Measurements from ENCODE around the gene CLMP.

Gene CLMP

DNA sequence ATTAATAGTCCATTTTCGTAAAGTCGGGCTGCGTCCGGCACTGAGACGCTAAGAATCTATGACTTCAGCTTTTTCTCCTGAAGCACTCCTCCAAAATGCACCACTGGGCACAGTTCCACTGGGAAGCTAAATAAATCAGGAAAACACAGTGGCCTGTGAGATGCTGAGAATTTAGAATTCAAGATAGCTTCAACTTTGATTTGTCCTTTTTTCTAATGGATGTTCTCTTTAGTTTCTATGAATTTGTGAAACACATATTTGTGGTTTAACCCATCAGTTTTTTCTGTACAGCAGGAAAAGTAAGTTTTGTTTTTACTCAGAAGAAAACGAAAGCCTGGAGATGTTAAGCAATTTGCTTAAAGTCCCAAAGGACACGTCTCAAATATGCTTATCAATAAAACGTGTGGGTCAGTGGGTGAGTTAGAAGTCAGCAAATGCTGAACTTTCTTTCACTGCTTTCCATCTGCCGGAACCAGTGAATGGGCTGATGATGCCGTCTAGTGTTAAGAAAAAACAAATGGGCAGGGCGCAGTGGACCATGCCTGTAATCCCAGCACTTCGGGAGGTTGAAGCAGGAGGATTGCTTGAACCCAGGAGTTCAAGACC lies 40.7 kb upstream of the CLMP start:
- TF ChIP-seq CTCF (IDR thresholded peaks at IDR 0.05; ENCODE audit: low read length) = no peak
- no peak for TF ChIP-seq EZH2 (IDR thresholded peaks at IDR 0.05; ENCODE audit: borderline replicate concordance, low read length)
- Histone ChIP-seq H3K79me2 (ENCODE audit: insufficient read depth, low read length) (no peaks in the 10 kb centered on the region), H2AFZ (ENCODE audit: low read length) (no peak overlapping the region), H3F3A (ENCODE audit: insufficient read depth, low read length) (no peaks in the 10 kb centered on the region), H3K27ac (ENCODE audit: low read depth, low read length, poor library complexity, severe bottlenecking) (no peak overlapping the region), H3K36me3 (ENCODE audit: insufficient read depth, low read length) (no peaks in the 10 kb centered on the region), H3K4me2 (ENCODE audit: low read length) (no peak overlapping the region), H3K9me3 (ENCODE audit: low read length) (no peaks in the 10 kb centered on the region), H3K4me1 (ENCODE audit: insufficient read depth, low read length, severe bottlenecking) (no peaks in the 10 kb centered on the region), H3K9ac (ENCODE audit: low read length) (no peak overlapping the region), H3K9me2 (ENCODE audit: low read depth, low read length) (no peaks in the 10 kb centered on the region), H3K4me3 (ENCODE audit: low read depth, low read length, poor library complexity, severe bottlenecking) (no peak overlapping the region), H3K27me3 (ENCODE audit: insufficient read depth, low read length) (no peaks in the 10 kb centered on the region), H4K20me1 (ENCODE audit: insufficient read depth, low read length) (no peaks in the 10 kb centered on the region)

DNA sequence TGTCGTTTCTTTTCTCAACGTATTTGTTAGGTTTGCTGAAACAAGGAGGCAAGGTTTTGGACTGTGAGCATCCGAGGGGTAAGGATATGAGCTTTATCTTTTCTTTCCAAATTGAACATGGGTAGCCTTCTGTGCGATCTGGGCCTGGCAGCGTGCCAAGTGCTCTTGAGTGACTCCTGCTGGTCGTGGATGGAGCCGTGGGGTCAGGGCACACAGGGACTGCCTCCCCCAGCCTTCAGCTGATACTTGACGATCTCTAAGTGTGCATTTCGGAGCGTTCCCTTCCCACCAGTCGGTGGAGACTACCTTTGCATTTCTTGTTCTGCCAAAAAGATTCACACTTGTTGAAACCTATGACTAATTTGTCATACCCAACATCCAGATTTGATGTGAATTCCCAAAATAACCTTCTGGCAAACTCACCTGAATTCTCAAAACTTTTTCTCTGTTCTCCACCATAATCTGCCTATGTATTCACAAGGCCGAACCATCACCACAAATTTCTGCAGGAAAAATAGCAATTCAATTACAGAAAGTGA lies 40.1 kb upstream of the CLMP start:
- Histone ChIP-seq H3K4me3 (ENCODE audit: low read depth, low read length, poor library complexity, severe bottlenecking) (no peak overlapping the region), H3K9me2 (ENCODE audit: low read depth, low read length) (no peaks in the 10 kb centered on the region), H3K36me3 (ENCODE audit: insufficient read depth, low read length) (no peaks in the 10 kb centered on the region), H3F3A (ENCODE audit: insufficient read depth, low read length) (no peaks in the 10 kb centered on the region), H3K4me2 (ENCODE audit: low read length) (no peak overlapping the region), H3K27ac (ENCODE audit: low read depth, low read length, poor library complexity, severe bottlenecking) (no peak overlapping the region), H3K4me1 (ENCODE audit: insufficient read depth, low read length, severe bottlenecking) (no peaks in the 10 kb centered on the region), H2AFZ (ENCODE audit: low read length) (no peak overlapping the region), H3K9me3 (ENCODE audit: low read length) (no peaks in the 10 kb centered on the region), H3K9ac (ENCODE audit: low read length) (no peak overlapping the region), H4K20me1 (ENCODE audit: insufficient read depth, low read length) (no peaks in the 10 kb centered on the region), H3K27me3 (ENCODE audit: insufficient read depth, low read length) (no peaks in the 10 kb centered on the region), H3K79me2 (ENCODE audit: insufficient read depth, low read length) (no peaks in the 10 kb centered on the region)
- TF ChIP-seq CTCF (IDR thresholded peaks at IDR 0.05; ENCODE audit: low read length) = peak; percentile 46; the same call in 1 of the 2 replicates
- TF ChIP-seq EZH2 (IDR thresholded peaks at IDR 0.05; ENCODE audit: borderline replicate concordance, low read length) = no peak

DNA sequence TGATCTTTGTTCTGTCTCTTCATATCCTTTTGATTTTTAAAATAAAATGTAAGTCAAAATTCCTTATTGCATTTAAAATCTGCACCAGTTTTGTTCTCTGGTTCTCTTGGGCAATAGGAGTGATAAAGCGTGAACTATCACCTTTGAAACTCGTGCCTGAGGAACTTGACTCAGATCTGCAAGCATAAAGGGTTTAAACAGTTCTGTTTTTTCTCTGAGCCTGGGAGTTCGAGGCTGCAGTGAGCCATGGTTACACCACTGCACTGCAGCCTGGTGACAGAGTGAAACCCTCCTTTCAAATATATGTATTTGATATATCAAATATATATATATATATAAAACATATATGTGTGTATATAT lies 38.9 kb upstream of the CLMP start:
- Histone ChIP-seq H3K4me3 (ENCODE audit: low read depth, low read length, poor library complexity, severe bottlenecking) (no peak overlapping the region), H4K20me1 (ENCODE audit: insufficient read depth, low read length) (no peaks in the 10 kb centered on the region), H3K9me3 (ENCODE audit: low read length) (no peaks in the 10 kb centered on the region), H3K4me2 (ENCODE audit: low read length) (no peak overlapping the region), H3K36me3 (ENCODE audit: insufficient read depth, low read length) (no peaks in the 10 kb centered on the region), H3K79me2 (ENCODE audit: insufficient read depth, low read length) (no peaks in the 10 kb centered on the region), H2AFZ (ENCODE audit: low read length) (no peak overlapping the region), H3K4me1 (ENCODE audit: insufficient read depth, low read length, severe bottlenecking) (no peaks in the 10 kb centered on the region), H3K9me2 (ENCODE audit: low read depth, low read length) (no peaks in the 10 kb centered on the region), H3F3A (ENCODE audit: insufficient read depth, low read length) (no peaks in the 10 kb centered on the region), H3K9ac (ENCODE audit: low read length) (no peak overlapping the region), H3K27ac (ENCODE audit: low read depth, low read length, poor library complexity, severe bottlenecking) (no peak overlapping the region), H3K27me3 (ENCODE audit: insufficient read depth, low read length) (no peaks in the 10 kb centered on the region)
- no peak for TF ChIP-seq CTCF (IDR thresholded peaks at IDR 0.05; ENCODE audit: low read length)
